Gastrocnemius medialis (tissue), 4 donors: Measurements from ENCODE around the gene FAM174A. TPM values are rescaled to one million over a fixed set of nuclear protein-coding genes. Genes with fewer than 3 reads are reported as not detected.
"Not testable (repeated sequence)": the region's sequence is repeated elsewhere in the genome, so short reads cannot be mapped to it uniquely, and the experiment has no call there.

Source experiments
- ATAC-seq, 2 donors: fragments of 150-250 bp; one replicate each; pipeline ENCODE4 v1.9.1; 2016
- DNase-seq, 2 donors: peaks; one replicate each; pipeline ENCODE4 v3.0.0-alpha.2; 2019
- H3K27ac ChIP-seq, 4 donors: fragments of 200-600 bp; sonication (generic); 1 replicate in 1 of 4; 2 replicates in 3 of 4; pipeline ENCODE4 v1.5.1; 2016 to 2018; ENCODE audit warnings: mild to moderate bottlenecking in 2 of 4, moderate library complexity in 1 of 4
- H3K27me3 ChIP-seq, 3 donors: fragments of 200-600 bp; sonication (generic) in 2 of 3; 1 replicate in 1 of 3; 2 replicates in 2 of 3; pipeline versions ENCODE4 v1.5.1 to v1.6.0; 2016 to 2019; ENCODE audit warnings: mild to moderate bottlenecking in 1 of 3, moderate library complexity in 1 of 3
- H3K36me3 ChIP-seq, 2 donors: fragments of 200-600 bp; sonication (generic) in 1 of 2; one replicate each; pipeline ENCODE4 v1.5.1; 2017 to 2018
- H3K4me1 ChIP-seq, 2 donors: fragments of 200-600 bp; sonication (generic) in 1 of 2; one replicate each; pipeline ENCODE4 v1.5.1; 2016 to 2017; ENCODE audit warnings: mild to moderate bottlenecking in 2 of 2
- H3K4me3 ChIP-seq, 4 donors: fragments of 200-600 bp; sonication (generic) in 3 of 4; 1 replicate in 1 of 4; 2 replicates in 3 of 4; pipeline ENCODE4 v1.5.1; 2016 to 2019; ENCODE audit warnings: mild to moderate bottlenecking in 2 of 4
- H3K9me3 ChIP-seq, 3 donors: fragments of 200-600 bp; sonication (generic) in 2 of 3; 1 replicate in 1 of 3; 2 replicates in 2 of 3; pipeline ENCODE4 v1.5.1; 2016 to 2019
- POLR2A ChIP-seq, 2 donors: fragments of 450-650 bp; IDR thresholded peaks; one replicate each; pipeline ENCODE4 v1.6.1; 2017; ENCODE audit warnings: antibody characterized with exemption in 2 of 2, mild to moderate bottlenecking in 2 of 2, moderate library complexity in 2 of 2
- in situ Hi-C, 4 donors: fragments of 200-750 bp; cut with MboI; loops; one replicate each; pipeline versions ENCODE4 v1.15.0 to v1.8.0; 2017; ENCODE audit warnings: low sequenced_read_pairs in 4 of 4
- intact Hi-C: fragments of 100-400 bp; cut with DNase I; formaldehyde crosslinking; loops from one replicate; pipeline ENCODE4 v1.15.1; 2023; ENCODE audit warnings: low total_unique reads
- total RNA-seq, 4 donors: library from RNA; depleted of rRNA; stranded (reverse); fragments of >200 nt; gene quantifications; one replicate each; pipeline versions ENCODE4 v1.1.0 to v1.2.3, GENCODE V29; 2016
- TF ChIP-seq, protein P1 (sequence below), 5 experiments: fragments of 450-650 bp in 3 of 5; fragments of 200-600 bp in 2 of 5; sonication (generic) in 2 of 5; IDR thresholded peaks in 4 of 5; conservative IDR thresholded peaks in 1 of 5; 1 replicate in 4 of 5; 2 replicates in 1 of 5; pipeline ENCODE4 v1.5.1; 2016 to 2019; ENCODE audit warnings: antibody characterized with exemption in 5 of 5, mild to moderate bottlenecking in 3 of 5, moderate library complexity in 3 of 5

FAM174A gene
- total RNA-seq, 4 donors from 2014 or later: 51.4 to 68.3 (median 58.6) TPM

GRCh38 chr5:100603141-100603540 lies 68.0 kb downstream of the FAM174A start:
- in situ Hi-C loops: no loop called here

DNA sequence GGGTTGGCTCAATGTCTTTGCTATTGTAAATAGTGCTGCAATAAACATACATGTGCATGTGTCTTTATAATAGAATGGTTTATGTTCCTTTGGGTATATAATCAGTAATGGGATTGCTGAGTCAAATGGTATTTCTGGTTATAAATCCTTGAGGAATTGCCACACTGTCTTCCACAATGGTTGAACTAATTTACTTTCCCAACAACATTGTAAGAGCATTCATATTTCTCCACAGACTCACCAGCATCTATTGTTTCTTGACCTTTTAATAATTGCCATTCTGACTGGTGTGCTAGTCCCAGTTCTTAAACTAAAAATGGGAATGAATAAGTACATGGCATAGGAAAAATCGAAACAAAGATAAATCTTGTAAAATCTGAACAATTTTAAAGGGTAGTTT lies 68.8 kb downstream of the FAM174A start:
- H3K27ac ChIP-seq, DNase-seq, H3K4me3 ChIP-seq, intact Hi-C loops, H3K4me1 ChIP-seq, in situ Hi-C loops, H3K9me3 ChIP-seq, H3K36me3 ChIP-seq, ATAC-seq, H3K27me3 ChIP-seq: not testable (repeated sequence)

More at GRCh38 chr5:100603141-100603540, 68.0 kb downstream of the FAM174A start:
- H3K27ac ChIP-seq: no peak overlapping the region
- H3K9me3 ChIP-seq: no peaks in the 10 kb centered on the region
- no peak overlapping the region for H3K4me3 ChIP-seq
- no peak for ATAC-seq
- no peak for DNase-seq
- no peaks in the 10 kb centered on the region for H3K27me3 ChIP-seq
- intact Hi-C loops: no loop called here
- TF ChIP-seq, protein P1, sequence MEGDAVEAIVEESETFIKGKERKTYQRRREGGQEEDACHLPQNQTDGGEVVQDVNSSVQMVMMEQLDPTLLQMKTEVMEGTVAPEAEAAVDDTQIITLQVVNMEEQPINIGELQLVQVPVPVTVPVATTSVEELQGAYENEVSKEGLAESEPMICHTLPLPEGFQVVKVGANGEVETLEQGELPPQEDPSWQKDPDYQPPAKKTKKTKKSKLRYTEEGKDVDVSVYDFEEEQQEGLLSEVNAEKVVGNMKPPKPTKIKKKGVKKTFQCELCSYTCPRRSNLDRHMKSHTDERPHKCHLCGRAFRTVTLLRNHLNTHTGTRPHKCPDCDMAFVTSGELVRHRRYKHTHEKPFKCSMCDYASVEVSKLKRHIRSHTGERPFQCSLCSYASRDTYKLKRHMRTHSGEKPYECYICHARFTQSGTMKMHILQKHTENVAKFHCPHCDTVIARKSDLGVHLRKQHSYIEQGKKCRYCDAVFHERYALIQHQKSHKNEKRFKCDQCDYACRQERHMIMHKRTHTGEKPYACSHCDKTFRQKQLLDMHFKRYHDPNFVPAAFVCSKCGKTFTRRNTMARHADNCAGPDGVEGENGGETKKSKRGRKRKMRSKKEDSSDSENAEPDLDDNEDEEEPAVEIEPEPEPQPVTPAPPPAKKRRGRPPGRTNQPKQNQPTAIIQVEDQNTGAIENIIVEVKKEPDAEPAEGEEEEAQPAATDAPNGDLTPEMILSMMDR (IDR thresholded peaks at IDR 0.05 in 4 of 5, conservative IDR thresholded peaks at IDR 0.05 in 1 of 5): no peak
- TF ChIP-seq POLR2A (IDR thresholded peaks at IDR 0.05): no peak
- peaks cover 5 to 15% of the 10 kb centered on the region in 2 donors for H3K4me1 ChIP-seq
- no peaks in the 10 kb centered on the region for H3K36me3 ChIP-seq

- no peak for TF ChIP-seq POLR2A (IDR thresholded peaks at IDR 0.05)
- TF ChIP-seq, protein P1 (IDR thresholded peaks at IDR 0.05 in 4 of 5, conservative IDR thresholded peaks at IDR 0.05 in 1 of 5): no peak
- intact Hi-C loops: no loop called here
- Histone ChIP-seq H3K9me3 (no peaks in the 10 kb centered on the region), H3K4me1 (no peaks in the 10 kb centered on the region), H3K4me3 (no peak overlapping the region), H3K27ac (no peak overlapping the region), H3K36me3 (no peaks in the 10 kb centered on the region), H3K27me3 (no peaks in the 10 kb centered on the region)
- no peak for DNase-seq
- in situ Hi-C loops: no loop called here
- ATAC-seq: no peak
Observed at GRCh38 chr5:100609594-100609993, 74.4 kb downstream of the FAM174A start.

- Histone ChIP-seq H3K27me3 (no peaks in the 10 kb centered on the region), H3K4me3 (no peak overlapping the region), H3K4me1 (no peaks in the 10 kb centered on the region), H3K36me3 (no peaks in the 10 kb centered on the region), H3K9me3 (no peaks in the 10 kb centered on the region), H3K27ac (no peak overlapping the region)
- no peak for TF ChIP-seq POLR2A (IDR thresholded peaks at IDR 0.05)
- TF ChIP-seq, protein P1 (IDR thresholded peaks at IDR 0.05 in 4 of 5, conservative IDR thresholded peaks at IDR 0.05 in 1 of 5): no peak
- intact Hi-C loops: no loop called here
- in situ Hi-C loops: no loop called here
- DNase-seq (no peak), ATAC-seq (no peak)
Observed at GRCh38 chr5:100614308-100614707, 79.1 kb downstream of the FAM174A start.

DNA sequence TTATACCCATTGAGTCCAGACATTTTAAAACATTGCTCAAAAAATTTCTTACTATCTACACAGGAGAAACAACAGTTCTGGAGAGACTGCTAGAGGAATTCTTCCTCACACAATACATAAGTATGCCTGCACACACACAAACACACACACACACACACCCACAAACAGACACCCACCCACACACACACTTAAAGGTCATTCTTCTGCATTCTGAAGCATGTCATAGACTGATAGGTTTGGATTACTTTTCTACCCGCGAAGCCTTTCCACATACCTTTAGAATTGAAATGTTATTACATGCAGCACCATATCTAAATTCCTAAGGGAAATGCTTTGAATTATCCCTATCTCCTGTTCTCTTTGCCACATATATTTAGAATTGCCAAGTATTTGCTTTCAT lies 80.2 kb downstream of the FAM174A start:
- no peak overlapping the region for H3K27ac ChIP-seq
- TF ChIP-seq, protein P1 (IDR thresholded peaks at IDR 0.05 in 4 of 5, conservative IDR thresholded peaks at IDR 0.05 in 1 of 5): no peak
- no peak for TF ChIP-seq POLR2A (IDR thresholded peaks at IDR 0.05)
- ATAC-seq (no peak), DNase-seq (no peak)
- H3K9me3 ChIP-seq: no peaks in the 10 kb centered on the region
- intact Hi-C loops (no loop called here), in situ Hi-C loops (no loop called here)
- no peaks in the 10 kb centered on the region for H3K27me3 ChIP-seq
- H3K36me3 ChIP-seq: no peaks in the 10 kb centered on the region
- H3K4me3 ChIP-seq: no peak overlapping the region
- H3K4me1 ChIP-seq: no peaks in the 10 kb centered on the region
